GM18505 (cell line): ENCODE measurements around the gene TANC1.

Source experiments
- ATAC-seq: cut with Tn5 transposase; IDR thresholded peaks from one replicate; pipeline ENCODE4 v1.9.1; 2021; ENCODE audit not compliant: unreplicated experiment
- POLR2A ChIP-seq: IDR thresholded peaks from 4 replicates; pipeline ENCODE4 v1.6.1; 2011; ENCODE audit warnings: borderline replicate concordance; ENCODE audit not compliant: insufficient read depth, insufficient read length; ENCODE audit errors: extremely low read depth

Gene TANC1

DNA sequence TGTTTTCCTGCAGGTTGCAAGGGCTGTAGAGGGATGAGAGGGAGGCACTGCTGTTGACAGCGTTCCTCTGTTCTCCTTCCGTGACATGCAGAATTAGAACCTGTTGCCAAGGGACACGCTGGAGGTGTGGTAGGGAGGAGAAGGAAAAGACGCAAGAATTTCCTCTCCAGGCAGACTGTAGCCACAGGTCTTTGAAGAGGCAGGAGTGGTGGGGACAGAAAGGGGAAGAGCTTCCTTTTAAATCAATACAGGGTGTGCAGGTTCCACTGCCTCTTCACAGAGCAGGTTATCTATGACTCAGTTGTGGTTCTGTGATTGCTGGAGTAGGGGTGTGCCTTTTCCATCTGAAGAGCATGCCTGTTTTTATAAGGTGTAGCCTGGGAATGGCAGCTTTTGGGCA, 185.0 kb downstream of the TANC1 start:
- no peak for TF ChIP-seq POLR2A
- no peak for ATAC-seq

DNA sequence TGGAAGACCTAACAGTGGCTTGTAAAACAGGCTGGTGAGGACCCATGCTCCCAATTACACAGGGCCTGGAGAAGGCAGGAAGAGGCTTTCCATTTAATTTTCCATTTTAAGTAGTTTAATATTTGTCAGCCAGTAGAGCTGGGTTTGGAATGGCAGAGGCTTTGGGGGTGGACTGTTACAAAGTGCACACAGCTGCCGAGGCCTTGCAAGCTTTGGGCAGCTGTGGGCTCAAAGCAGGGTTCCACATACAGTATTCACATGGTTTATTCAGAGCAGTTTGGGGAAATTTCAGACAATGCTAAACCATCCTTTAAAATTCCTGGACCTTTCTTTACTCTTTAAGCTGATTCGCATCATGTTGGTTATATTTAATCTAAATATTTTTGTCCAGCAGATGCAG, 185.5 kb downstream of the TANC1 start:
- no peak for TF ChIP-seq POLR2A
- ATAC-seq: no peak

- no peak for TF ChIP-seq POLR2A
- no peak for ATAC-seq
These were observed 185.9 kb downstream of the TANC1 start for GRCh38 chr2:159154366-159154765.

GRCh38 chr2:159155320-159155719, 186.9 kb downstream of the TANC1 start:
- no peak for TF ChIP-seq POLR2A
- no peak for ATAC-seq

GRCh38 chr2:159155791-159156190, 187.4 kb downstream of the TANC1 start:
- no peak for TF ChIP-seq POLR2A

DNA sequence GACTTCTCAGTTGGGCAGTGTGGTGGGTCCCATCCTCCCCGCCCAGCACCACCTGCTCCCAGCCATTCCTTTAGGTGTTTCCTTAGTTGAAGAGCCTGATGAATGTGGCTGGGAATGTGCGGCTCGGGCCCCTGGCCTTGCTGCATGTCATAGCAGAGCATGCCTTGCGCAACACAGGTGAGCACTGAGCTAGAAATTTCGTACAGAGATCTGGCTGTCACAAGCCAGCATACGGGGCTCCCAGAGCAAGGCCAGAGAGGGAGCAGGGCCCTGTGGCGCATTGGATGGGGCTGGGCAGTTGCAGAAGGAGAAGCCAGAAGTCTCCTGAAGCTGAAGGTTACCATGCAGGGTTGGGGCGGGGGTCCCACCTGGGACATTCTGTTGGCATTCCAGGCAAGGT, 188.4 kb downstream of the TANC1 start:
- TF ChIP-seq POLR2A: no peak
- no peak for ATAC-seq

More at GRCh38 chr2:159155791-159156190, 187.4 kb downstream of the TANC1 start:
- no peak for ATAC-seq

DNA sequence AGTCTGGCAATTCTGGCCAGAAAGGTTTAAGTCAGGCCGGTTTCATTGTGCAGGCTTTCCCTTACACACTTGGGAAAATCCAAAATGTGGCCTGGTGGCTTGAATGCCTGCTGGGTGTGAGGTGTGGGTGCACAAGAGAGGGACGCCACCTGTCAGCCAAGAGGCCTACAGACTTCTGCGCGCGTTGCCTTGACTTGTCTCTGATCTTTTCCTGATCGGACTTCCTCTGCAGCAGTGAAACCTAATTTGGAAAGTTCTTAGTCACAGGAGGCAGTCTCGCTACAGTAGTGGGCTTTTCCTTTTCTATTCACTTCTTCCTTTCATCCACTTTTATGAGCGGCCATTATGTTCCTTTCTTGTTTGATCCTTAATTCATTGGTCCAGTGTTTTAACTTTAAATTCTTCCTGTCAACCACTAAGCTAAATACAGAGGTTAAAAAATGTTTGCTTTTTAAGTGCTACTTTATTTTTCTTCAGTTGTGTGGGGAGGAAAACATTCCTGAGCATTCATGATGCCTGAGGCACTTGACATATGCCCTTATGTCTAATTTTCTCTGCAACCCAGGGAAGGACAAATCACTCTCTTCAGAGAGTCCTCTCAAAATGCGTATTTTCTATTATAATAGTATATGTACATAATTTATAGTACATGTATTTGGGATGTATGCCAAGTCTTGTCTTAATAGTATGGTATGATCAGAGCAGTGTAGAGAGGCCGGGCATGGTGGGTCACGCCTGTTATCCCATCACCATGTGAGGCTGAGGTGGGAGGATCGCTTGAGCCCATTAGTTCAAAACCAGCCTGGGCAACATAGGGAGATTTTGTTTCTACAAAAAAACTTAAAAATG, 189.1 kb downstream of the TANC1 start:
- no peak for TF ChIP-seq POLR2A
- ATAC-seq: peak; percentile 52

GRCh38 chr2:159160412-159160811, 192.0 kb downstream of the TANC1 start:
- no peak for TF ChIP-seq POLR2A
- ATAC-seq: no peak

GRCh38 chr2:159160954-159161353, 192.5 kb downstream of the TANC1 start:
- no peak for ATAC-seq
- TF ChIP-seq POLR2A: no peak

DNA sequence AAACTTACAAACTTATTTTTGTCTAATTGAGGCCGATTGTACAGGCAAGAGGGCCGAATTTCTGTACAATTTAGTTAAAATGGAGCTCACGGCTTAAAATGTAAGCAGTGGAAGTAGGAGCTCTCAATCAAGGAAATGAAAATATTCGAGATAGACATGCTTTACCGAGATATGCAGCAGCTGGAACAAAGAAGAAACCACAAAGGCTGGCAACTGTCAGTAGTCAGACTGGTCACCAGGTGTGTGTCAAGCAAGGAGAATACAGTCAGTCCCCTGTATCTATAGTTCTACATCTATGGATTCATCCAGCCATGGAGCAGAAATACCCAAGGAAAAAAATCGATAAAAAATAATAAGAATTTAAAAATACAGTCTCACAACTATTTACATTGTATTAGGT, 195.5 kb downstream of the TANC1 start:
- no peak for TF ChIP-seq POLR2A
- no peak for ATAC-seq

DNA sequence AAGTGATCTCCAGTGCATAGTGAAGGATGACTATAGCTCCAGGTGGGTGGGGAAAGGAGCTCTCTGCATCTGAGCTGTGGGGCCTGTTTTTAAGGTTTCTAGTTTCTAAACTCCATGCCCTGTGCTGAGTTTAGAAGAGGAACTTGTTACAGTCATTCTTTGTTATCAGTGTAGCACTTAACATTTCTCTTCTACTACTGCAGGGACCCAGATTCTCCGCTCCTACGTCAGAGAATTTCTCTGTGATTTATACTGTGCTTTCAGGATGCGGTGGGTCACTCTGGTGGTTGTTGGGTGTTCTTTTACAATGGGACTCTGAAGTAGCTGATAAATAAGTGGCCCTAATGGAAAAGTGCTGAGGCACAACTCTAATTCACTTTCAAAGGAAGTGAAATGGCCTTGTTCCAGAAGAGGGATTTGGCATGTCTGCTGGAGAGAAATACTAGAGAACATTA, 196.0 kb downstream of the TANC1 start:
- no peak for ATAC-seq
- no peak for TF ChIP-seq POLR2A

GRCh38 chr2:159165048-159165447, 196.6 kb downstream of the TANC1 start:
- TF ChIP-seq POLR2A: no peak
- ATAC-seq: no peak

DNA sequence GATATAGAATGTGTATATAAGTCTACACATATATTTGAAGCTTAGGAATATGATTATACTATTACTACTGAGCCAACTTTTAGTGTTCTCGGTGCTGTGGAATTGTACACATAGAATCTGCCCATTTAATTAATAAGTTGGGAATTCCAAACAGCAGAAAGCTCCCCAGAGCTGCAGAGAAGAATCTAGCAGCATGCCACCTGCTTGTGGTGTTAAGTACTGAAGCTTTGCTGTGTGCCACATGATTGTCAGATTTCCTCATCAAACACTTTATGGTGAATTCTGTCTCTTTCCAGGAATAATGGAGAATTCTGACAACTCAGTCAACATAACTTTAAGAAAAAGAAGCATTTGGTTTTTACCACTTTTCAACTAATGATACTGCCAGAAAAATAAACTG, 200.3 kb downstream of the TANC1 start:
- no peak for TF ChIP-seq POLR2A
- ATAC-seq: no peak

DNA sequence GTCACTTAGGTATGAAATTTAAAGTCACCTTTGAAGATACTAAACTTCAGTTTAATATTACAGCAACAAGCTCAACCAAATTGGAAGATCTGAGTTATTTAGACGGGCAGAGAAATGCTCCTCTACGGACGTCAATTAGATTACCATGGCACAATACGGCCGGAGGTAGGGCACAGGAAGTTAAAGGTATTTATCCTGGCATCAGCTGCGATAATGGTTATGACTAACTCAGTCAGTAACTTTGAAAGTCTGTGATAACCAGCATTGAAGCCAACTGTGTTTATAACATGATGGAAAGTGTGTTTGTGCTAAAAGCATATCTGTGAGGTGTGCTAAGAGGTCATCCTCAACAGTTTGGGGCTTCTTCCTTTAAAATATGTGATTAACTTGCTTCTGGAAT, 200.7 kb downstream of the TANC1 start:
- ATAC-seq: no peak

More for the DNA sequence above, 200.7 kb downstream of the TANC1 start:
- no peak for TF ChIP-seq POLR2A
